KBM-7 (cell line): ENCODE measurements around the gene NDUFA3.

Source experiments
- DNase-seq: peaks from one replicate; pipeline ENCODE4 v3.0.0-alpha.2; 2015
- in situ Hi-C: fragments of 300-500 bp; cut with MboI; formaldehyde crosslinking; loops from 2 replicates; pipeline ENCODE4 v1.14.3; 2020; ENCODE audit warnings: low sequenced_read_pairs, low pct_unique_long_range_greater_than_20kb, mixed read lengths

Gene NDUFA3

GRCh38 chr19:54105796-54106195 is 3.1 kb downstream of the NDUFA3 start:
- in situ Hi-C loops = no loop called here
- no peak for DNase-seq

GRCh38 chr19:54106716-54107115 is 4.1 kb downstream of the NDUFA3 start:
- DNase-seq = no peak
- in situ Hi-C loops = no loop called here

GRCh38 chr19:54107876-54108490 is 5.3 kb downstream of the NDUFA3 start:
- in situ Hi-C loops = no loop called here
- no peak for DNase-seq

GRCh38 chr19:54108496-54108895 is 5.8 kb downstream of the NDUFA3 start:
- in situ Hi-C loops = no loop called here
- DNase-seq = no peak

- DNase-seq = no peak
- in situ Hi-C loops = no loop called here
Measured at GRCh38 chr19:54109651-54110050, 7.0 kb downstream of the NDUFA3 start.

- DNase-seq = peak; percentile 74
Measured at GRCh38 chr19:54114340-54115108, 11.9 kb downstream of the NDUFA3 start.

GRCh38 chr19:54115109-54116063 is 12.7 kb downstream of the NDUFA3 start, which contains the start of the genes PRPF31 and TFPT:
Gene PRPF31, plus strand, starts transcription at chr19:54115754. Its CDS starts 2,525 bp downstream, at chr19:54118279.
Gene TFPT, minus strand, starts transcription at chr19:54115657. Its CDS starts 388 bp downstream, at chr19:54115269.
- peak; percentile 98 for DNase-seq
- in situ Hi-C loops = no loop called here

More at GRCh38 chr19:54114340-54115108, 11.9 kb downstream of the NDUFA3 start:
- in situ Hi-C loops = no loop called here

- in situ Hi-C loops = no loop called here
- DNase-seq = no peak
Measured at GRCh38 chr19:54121259-54121658, 18.6 kb downstream of the NDUFA3 start.

GRCh38 chr19:54123682-54124081 is 21.0 kb downstream of the NDUFA3 start:
- no peak for DNase-seq
- in situ Hi-C loops = no loop called here

GRCh38 chr19:54124393-54124792 is 21.7 kb downstream of the NDUFA3 start:
- DNase-seq = no peak
- in situ Hi-C loops = no loop called here

GRCh38 chr19:54125713-54126112 is 23.1 kb downstream of the NDUFA3 start:
- DNase-seq = no peak
- in situ Hi-C loops = no loop called here

GRCh38 chr19:54127688-54128440 is 25.2 kb downstream of the NDUFA3 start:
- DNase-seq = no peak

GRCh38 chr19:54128441-54128725 is 25.7 kb downstream of the NDUFA3 start:
- in situ Hi-C loops = no loop called here
- DNase-seq = no peak

More at GRCh38 chr19:54127688-54128440, 25.2 kb downstream of the NDUFA3 start:
- in situ Hi-C loops = no loop called here

GRCh38 chr19:54128796-54129616 is 26.4 kb downstream of the NDUFA3 start:
- in situ Hi-C loops = no loop called here
- DNase-seq = no peak

- DNase-seq = no peak
- in situ Hi-C loops = no loop called here
Measured at GRCh38 chr19:54129617-54129996, 27.0 kb downstream of the NDUFA3 start.

GRCh38 chr19:54133312-54133956 is 30.8 kb downstream of the NDUFA3 start:
- in situ Hi-C loops = no loop called here
- DNase-seq = no peak

GRCh38 chr19:54133957-54134590 is 31.4 kb downstream of the NDUFA3 start:
- no peak for DNase-seq
- in situ Hi-C loops = no loop called here
